ENCODE measurements around the gene ANKIB1.

ANKIB1 gene

GRCh38 chr7:92275327-92275726 is 29.6 kb downstream of the ANKIB1 start:
- DNase-seq = no peak

GRCh38 chr7:92276460-92276864 is 30.7 kb downstream of the ANKIB1 start:
- no peak for DNase-seq

GRCh38 chr7:92279396-92280031 is 33.7 kb downstream of the ANKIB1 start:
- DNase-seq = no peak

- DNase-seq = no peak
Observed at GRCh38 chr7:92281031-92281430, 35.3 kb downstream of the ANKIB1 start.

GRCh38 chr7:92282221-92282814 is 36.5 kb downstream of the ANKIB1 start:
- no peak for DNase-seq

- DNase-seq = no peak
Observed at GRCh38 chr7:92282930-92283329, 37.2 kb downstream of the ANKIB1 start.

GRCh38 chr7:92289321-92289720 is 43.5 kb downstream of the ANKIB1 start:
- no peak for DNase-seq

- DNase-seq = no peak
Observed at GRCh38 chr7:92292981-92293380, 47.2 kb downstream of the ANKIB1 start.

- no peak for DNase-seq
Observed at GRCh38 chr7:92293896-92294590, 48.3 kb downstream of the ANKIB1 start.

GRCh38 chr7:92295391-92295790 is 49.6 kb downstream of the ANKIB1 start:
- no peak for DNase-seq

- DNase-seq = no peak
Observed at GRCh38 chr7:92296235-92296634, 50.5 kb downstream of the ANKIB1 start.

GRCh38 chr7:92296880-92297445 is 51.2 kb downstream of the ANKIB1 start:
- no peak for DNase-seq

- DNase-seq = no peak
Observed at GRCh38 chr7:92297736-92298135, 52.0 kb downstream of the ANKIB1 start.

- DNase-seq = no peak
Observed at GRCh38 chr7:92303761-92304160, 58.0 kb downstream of the ANKIB1 start.

GRCh38 chr7:92304406-92304893 is 58.7 kb downstream of the ANKIB1 start:
- no peak for DNase-seq

GRCh38 chr7:92306153-92306552 is 60.4 kb downstream of the ANKIB1 start:
- DNase-seq = no peak

- no peak for DNase-seq
Observed at GRCh38 chr7:92313055-92313454, 67.3 kb downstream of the ANKIB1 start.

- DNase-seq = no peak
Observed at GRCh38 chr7:92319243-92319642, 73.5 kb downstream of the ANKIB1 start.

GRCh38 chr7:92325173-92325572 is 79.4 kb downstream of the ANKIB1 start:
- DNase-seq = no peak

- DNase-seq = no peak
Observed at GRCh38 chr7:92325858-92326257, 80.1 kb downstream of the ANKIB1 start.

GRCh38 chr7:92330835-92331438 is 85.2 kb downstream of the ANKIB1 start:
- DNase-seq = no peak

- no peak for DNase-seq
Observed at GRCh38 chr7:92331508-92331907, 85.7 kb downstream of the ANKIB1 start.

GRCh38 chr7:92332782-92333181 is 87.0 kb downstream of the ANKIB1 start:
- no peak for DNase-seq

All from midbrain (tissue), 1 donor.